Jurkat, Clone E6-1 (cell line): ENCODE results near the gene DLX2.

Experiments used
- DNase-seq: peaks from one replicate; pipeline ENCODE4 v3.0.0-alpha.2; 2011; ENCODE audit warnings: low read depth, low spot score
- H3K4me3 ChIP-seq: 2 replicates; pipeline ENCODE4 v1.5.1; 2011; ENCODE audit warnings: mild to moderate bottlenecking, low read length, control low read depth, moderate library complexity

Gene DLX2

GRCh38 chr2:172095905-172096625 lies 6.6 kb downstream of the DLX2 start:
- peak overlapping the region; percentile 68 for H3K4me3 ChIP-seq
- no peak for DNase-seq

GRCh38 chr2:172095146-172095904 lies 7.4 kb downstream of the DLX2 start:
- peak overlapping the region; percentile 68 for H3K4me3 ChIP-seq
- peak; percentile 62 for DNase-seq

- peak overlapping the region; percentile 68 for H3K4me3 ChIP-seq
- DNase-seq, result no peak
Measured at GRCh38 chr2:172094294-172095145, 8.2 kb downstream of the DLX2 start.

- H3K4me3 ChIP-seq, result no peak overlapping the region
- DNase-seq, result no peak
Measured at GRCh38 chr2:172093416-172094293, 9.0 kb downstream of the DLX2 start.

GRCh38 chr2:172092716-172093415 lies 9.8 kb downstream of the DLX2 start:
- H3K4me3 ChIP-seq, result no peak overlapping the region
- no peak for DNase-seq

- no peak for DNase-seq
Measured at GRCh38 chr2:172091761-172092566, 10.7 kb downstream of the DLX2 start.

GRCh38 chr2:172091000-172091641 lies 11.6 kb downstream of the DLX2 start:
- DNase-seq, result no peak
- H3K4me3 ChIP-seq, result no peak overlapping the region

More at GRCh38 chr2:172091761-172092566, 10.7 kb downstream of the DLX2 start:
- no peak overlapping the region for H3K4me3 ChIP-seq

- no peak for DNase-seq
- no peak overlapping the region for H3K4me3 ChIP-seq
Measured at GRCh38 chr2:172090044-172090961, 12.4 kb downstream of the DLX2 start.

- H3K4me3 ChIP-seq, result no peak overlapping the region
- no peak for DNase-seq
Measured at GRCh38 chr2:172089633-172090032, 13.1 kb downstream of the DLX2 start.

GRCh38 chr2:172089005-172089504 lies 13.6 kb downstream of the DLX2 start:
- no peak for DNase-seq
- H3K4me3 ChIP-seq, result no peak overlapping the region

GRCh38 chr2:172088245-172089004 lies 14.3 kb downstream of the DLX2 start:
- DNase-seq, result no peak
- no peak overlapping the region for H3K4me3 ChIP-seq

GRCh38 chr2:172087780-172088244 lies 14.9 kb downstream of the DLX2 start:
- no peak overlapping the region for H3K4me3 ChIP-seq

GRCh38 chr2:172087207-172087779 lies 15.4 kb downstream of the DLX2 start:
- no peak overlapping the region for H3K4me3 ChIP-seq
- DNase-seq, result no peak

More at GRCh38 chr2:172087780-172088244, 14.9 kb downstream of the DLX2 start:
- DNase-seq, result no peak
